ENCODE results near the gene WWOX. TPM values are rescaled to one million over a fixed set of nuclear protein-coding genes. Genes with fewer than 3 reads are reported as not detected.

The WWOX gene
- total RNA-seq, 1 donor from 2014 or later = 8.6 TPM

GRCh38 chr16:78738557-78738956 is 639.1 kb downstream of the WWOX start:
- no peak for DNase-seq (ENCODE audit: low spot score)
- intact Hi-C loops (cut with DNase I) = no loop called here

GRCh38 chr16:78740269-78740668 is 640.8 kb downstream of the WWOX start:
- no peak for DNase-seq (ENCODE audit: low spot score)
- intact Hi-C loops (cut with DNase I) = no loop called here

GRCh38 chr16:78742501-78743283 is 643.2 kb downstream of the WWOX start:
- intact Hi-C loops (cut with DNase I) = no loop called here
- no peak for DNase-seq (ENCODE audit: low spot score)

GRCh38 chr16:78743556-78743955 is 644.1 kb downstream of the WWOX start:
- intact Hi-C loops (cut with DNase I) = no loop called here
- no peak for DNase-seq (ENCODE audit: low spot score)

GRCh38 chr16:78744099-78744498 is 644.6 kb downstream of the WWOX start:
- intact Hi-C loops (cut with DNase I) = no loop called here

GRCh38 chr16:78744796-78745107 is 645.3 kb downstream of the WWOX start:
- intact Hi-C loops (cut with DNase I) = no loop called here

More at GRCh38 chr16:78744099-78744498, 644.6 kb downstream of the WWOX start:
- no peak for DNase-seq (ENCODE audit: low spot score)

GRCh38 chr16:78745108-78746019 is 645.9 kb downstream of the WWOX start:
- intact Hi-C loops (cut with DNase I) = no loop called here
- no peak for DNase-seq (ENCODE audit: low spot score)

More at GRCh38 chr16:78744796-78745107, 645.3 kb downstream of the WWOX start:
- no peak for DNase-seq (ENCODE audit: low spot score)

- intact Hi-C loops (cut with DNase I) = no loop called here
These were observed 647.3 kb downstream of the WWOX start for GRCh38 chr16:78746718-78747117.

GRCh38 chr16:78748220-78748929 is 648.9 kb downstream of the WWOX start:
- intact Hi-C loops (cut with DNase I) = no loop called here
- no peak for DNase-seq (ENCODE audit: low spot score)

More at GRCh38 chr16:78746718-78747117, 647.3 kb downstream of the WWOX start:
- no peak for DNase-seq (ENCODE audit: low spot score)

GRCh38 chr16:78749745-78750268 is 650.4 kb downstream of the WWOX start:
- DNase-seq (ENCODE audit: low spot score) = no peak
- intact Hi-C loops (cut with DNase I) = no loop called here

GRCh38 chr16:78750611-78751010 is 651.2 kb downstream of the WWOX start:
- intact Hi-C loops (cut with DNase I) = no loop called here
- DNase-seq (ENCODE audit: low spot score) = no peak

GRCh38 chr16:78751601-78752000 is 652.1 kb downstream of the WWOX start:
- intact Hi-C loops (cut with DNase I) = no loop called here
- no peak for DNase-seq (ENCODE audit: low spot score)

- intact Hi-C loops (cut with DNase I) = no loop called here
- no peak for DNase-seq (ENCODE audit: low spot score)
These were observed 655.3 kb downstream of the WWOX start for GRCh38 chr16:78754713-78755112.

GRCh38 chr16:78755751-78756661 is 656.6 kb downstream of the WWOX start:
- DNase-seq (ENCODE audit: low spot score) = no peak
- intact Hi-C loops (cut with DNase I) = no loop called here

- no peak for DNase-seq (ENCODE audit: low spot score)
- intact Hi-C loops (cut with DNase I) = no loop called here
These were observed 660.1 kb downstream of the WWOX start for GRCh38 chr16:78759596-78759995.

GRCh38 chr16:78760611-78761010 is 661.2 kb downstream of the WWOX start:
- intact Hi-C loops (cut with DNase I) = no loop called here
- no peak for DNase-seq (ENCODE audit: low spot score)

GRCh38 chr16:78761427-78761826 is 662.0 kb downstream of the WWOX start:
- intact Hi-C loops (cut with DNase I) = no loop called here
- DNase-seq (ENCODE audit: low spot score) = no peak

GRCh38 chr16:78762222-78762621 is 662.8 kb downstream of the WWOX start:
- DNase-seq (ENCODE audit: low spot score) = no peak
- intact Hi-C loops (cut with DNase I) = no loop called here
